Measurements from ENCODE around the gene PLEKHM3.

The PLEKHM3 gene

DNA sequence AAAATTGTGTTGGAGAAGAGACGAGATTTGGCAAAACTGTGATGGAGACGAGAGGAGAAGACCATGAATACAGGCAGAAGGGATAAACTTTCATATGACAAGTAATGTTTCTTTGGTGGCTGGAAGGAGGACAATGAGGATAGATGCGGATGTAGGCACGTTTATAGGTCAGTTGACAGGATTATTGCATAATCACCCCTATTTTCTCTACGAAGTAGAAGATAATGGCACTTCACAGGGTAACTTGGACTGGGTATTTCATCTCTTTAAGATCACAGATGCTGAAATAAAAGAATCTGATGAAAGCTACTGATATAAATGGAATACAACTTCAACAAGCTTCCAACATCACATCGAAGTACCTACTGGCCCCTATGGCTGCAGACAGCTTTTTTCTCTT, 81.0 kb downstream of the PLEKHM3 start:
- H3K27ac Mint-ChIP-seq: no peak overlapping the region
- peaks cover 13% of the 10 kb centered on the region for H3K36me3 Mint-ChIP-seq (ENCODE audit: insufficient read depth)
- H3K27me3 Mint-ChIP-seq: no peaks in the 10 kb centered on the region
- no peak for ATAC-seq (replicated peaks)
- H3K4me1 Mint-ChIP-seq (ENCODE audit: low read depth in 2 of 2): peaks cover 0 to 8% of the 10 kb centered on the region in 2 donors
- H3K9me3 Mint-ChIP-seq: no peaks in the 10 kb centered on the region
- no peak overlapping the region for H3K4me3 Mint-ChIP-seq
- no peak for DNase-seq

DNA sequence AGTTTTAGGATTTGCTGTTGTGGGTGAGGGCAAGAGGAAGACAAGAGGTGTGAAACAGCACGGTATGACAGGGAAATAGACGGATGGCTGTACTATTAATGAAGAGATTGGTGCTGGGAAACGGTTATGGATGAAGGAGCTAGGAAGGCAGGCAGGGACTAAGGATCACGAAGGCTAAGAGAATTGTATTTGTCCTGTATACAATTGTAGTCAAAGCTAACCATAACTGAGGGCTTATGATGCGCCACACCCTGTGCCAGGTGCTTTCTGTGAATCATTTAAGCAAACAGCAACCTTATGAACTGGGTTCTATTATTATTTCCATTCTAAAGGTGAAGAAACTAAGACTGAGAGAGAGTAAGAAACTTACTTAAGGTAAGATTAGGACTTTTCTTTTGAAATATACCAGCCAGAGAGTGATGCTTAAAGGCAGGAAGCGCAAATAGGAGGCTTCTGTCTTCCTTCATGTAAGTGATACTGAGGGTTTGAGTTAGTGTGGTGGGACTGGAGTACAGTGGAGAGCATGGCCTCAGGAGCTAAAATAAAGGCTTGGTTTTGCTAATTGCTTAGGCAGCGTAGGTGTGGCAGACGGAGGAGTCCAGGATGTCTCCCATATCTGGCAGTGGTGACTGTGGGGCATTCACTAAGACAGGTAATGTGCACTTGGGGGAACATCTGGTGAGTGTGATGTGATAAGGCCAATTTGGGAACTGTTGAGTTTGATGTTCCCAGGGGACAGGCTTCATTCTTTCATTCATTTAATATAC, 85.8 kb downstream of the PLEKHM3 start:
- H3K9me3 Mint-ChIP-seq: no peaks in the 10 kb centered on the region
- no peak for ATAC-seq (replicated peaks)
- no peak for DNase-seq
- H3K4me3 Mint-ChIP-seq: no peak overlapping the region
- H3K4me1 Mint-ChIP-seq (ENCODE audit: low read depth in 2 of 2): peaks cover 0 to 4% of the 10 kb centered on the region in 2 donors
- H3K27me3 Mint-ChIP-seq: no peaks in the 10 kb centered on the region
- peaks cover 3% of the 10 kb centered on the region for H3K36me3 Mint-ChIP-seq (ENCODE audit: insufficient read depth)
- H3K27ac Mint-ChIP-seq: peak overlapping the region in 1 of 2 donors; percentile 1

DNA sequence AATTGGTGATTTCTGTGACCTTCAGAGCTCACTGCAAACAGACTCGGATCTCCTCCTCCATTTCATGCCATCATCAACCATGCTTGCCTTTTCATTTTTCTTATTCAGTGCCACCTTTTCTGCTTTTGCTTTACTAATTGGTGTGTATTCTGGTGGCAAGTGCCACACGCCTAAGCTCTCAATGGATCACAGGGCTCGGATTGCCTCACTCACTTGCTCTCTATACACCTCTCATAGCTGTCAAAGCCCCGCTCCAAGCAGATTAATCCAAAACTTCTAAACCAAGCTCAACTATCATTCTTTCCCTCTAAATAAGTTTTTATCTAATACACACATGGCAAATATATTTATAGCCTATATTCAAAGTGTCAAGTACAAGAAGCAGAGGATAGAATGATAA, 86.4 kb downstream of the PLEKHM3 start:
- Mint-ChIP-seq H3K9me3 (no peaks in the 10 kb centered on the region), H3K27me3 (no peaks in the 10 kb centered on the region), H3K27ac (peak overlapping the region in 1 of 2 donors; percentile 1), H3K4me1 (ENCODE audit: low read depth in 2 of 2) (peaks cover 0 to 4% of the 10 kb centered on the region in 2 donors), H3K36me3 (ENCODE audit: insufficient read depth) (peaks cover 3% of the 10 kb centered on the region), H3K4me3 (no peak overlapping the region)
- DNase-seq (no peak), ATAC-seq (replicated peaks) (no peak)

DNA sequence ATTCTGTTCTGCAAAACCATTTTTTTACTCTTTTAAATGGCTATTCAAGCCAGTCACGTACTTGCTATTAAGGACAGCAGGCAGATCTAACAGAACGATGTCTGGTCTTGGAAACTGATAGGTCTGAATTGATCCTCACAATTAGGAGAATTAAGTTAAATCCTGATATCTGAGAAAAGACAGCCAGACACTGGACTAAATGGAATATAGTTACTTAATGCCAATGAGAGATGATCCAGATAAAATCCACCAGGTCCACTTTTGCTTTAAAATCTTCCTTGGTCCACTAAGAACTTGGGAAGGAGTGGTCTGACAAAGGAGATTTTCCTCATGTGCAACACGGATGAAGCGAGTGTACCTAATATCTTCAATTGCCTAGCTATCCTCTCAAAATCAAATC, 86.9 kb downstream of the PLEKHM3 start:
- Mint-ChIP-seq H3K9me3 (no peaks in the 10 kb centered on the region), H3K27ac (no peak overlapping the region), H3K4me1 (ENCODE audit: low read depth in 2 of 2) (peaks cover 0 to 4% of the 10 kb centered on the region in 2 donors), H3K4me3 (no peak overlapping the region), H3K36me3 (ENCODE audit: insufficient read depth) (peaks cover 3% of the 10 kb centered on the region), H3K27me3 (no peaks in the 10 kb centered on the region)
- no peak for ATAC-seq (replicated peaks)
- DNase-seq: no peak

DNA sequence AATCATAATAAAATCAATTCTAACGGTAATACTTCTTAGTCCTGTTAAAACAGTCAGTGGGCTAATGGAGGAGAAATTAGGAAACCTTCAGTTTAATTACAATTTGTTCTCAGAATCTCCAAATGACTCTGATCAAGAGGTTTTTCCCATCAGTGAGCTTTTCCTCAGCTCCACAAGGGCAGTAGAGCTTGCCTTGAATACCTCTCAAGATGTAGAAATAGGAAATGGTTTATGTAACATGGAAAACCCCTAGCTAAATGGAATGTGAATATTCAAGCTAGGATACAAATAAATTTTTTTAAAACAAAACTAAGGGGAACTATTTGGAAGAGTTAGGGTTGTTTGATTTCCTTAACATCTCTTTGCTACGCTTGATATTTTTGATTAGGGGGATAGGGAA, 87.5 kb downstream of the PLEKHM3 start:
- peaks cover 3% of the 10 kb centered on the region for H3K36me3 Mint-ChIP-seq (ENCODE audit: insufficient read depth)
- ATAC-seq (replicated peaks) (no peak), DNase-seq (no peak)
- H3K4me1 Mint-ChIP-seq (ENCODE audit: low read depth in 2 of 2): peaks cover 0 to 4% of the 10 kb centered on the region in 2 donors
- H3K27me3 Mint-ChIP-seq: no peaks in the 10 kb centered on the region
- no peak overlapping the region for H3K4me3 Mint-ChIP-seq
- no peaks in the 10 kb centered on the region for H3K9me3 Mint-ChIP-seq
- H3K27ac Mint-ChIP-seq: no peak overlapping the region

DNA sequence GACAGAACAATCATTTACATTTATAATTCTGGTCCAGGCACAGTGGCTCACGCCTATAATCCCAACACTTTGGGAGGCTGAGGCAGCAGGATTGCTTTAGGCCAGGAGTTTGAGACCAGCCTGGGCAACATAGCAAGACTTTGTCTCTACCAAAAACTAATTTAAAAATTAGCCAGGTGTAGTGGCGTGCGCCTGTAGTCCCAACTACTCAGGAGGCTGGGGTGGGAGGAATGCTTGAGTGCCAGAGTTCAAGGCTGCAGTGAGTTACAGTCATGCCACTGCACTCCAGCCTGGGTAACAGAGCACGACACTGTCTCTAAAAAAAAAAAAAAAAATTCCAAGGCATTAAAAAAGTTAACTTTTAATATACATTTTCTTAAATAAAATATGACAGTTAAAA, 88.1 kb downstream of the PLEKHM3 start:
- ATAC-seq (replicated peaks) (no peak), DNase-seq (no peak)
- Mint-ChIP-seq H3K9me3 (no peaks in the 10 kb centered on the region), H3K27ac (no peak overlapping the region), H3K27me3 (no peaks in the 10 kb centered on the region), H3K4me1 (ENCODE audit: low read depth in 2 of 2) (peaks cover 0 to 4% of the 10 kb centered on the region in 2 donors), H3K4me3 (no peak overlapping the region), H3K36me3 (ENCODE audit: insufficient read depth) (peaks cover 3% of the 10 kb centered on the region)

DNA sequence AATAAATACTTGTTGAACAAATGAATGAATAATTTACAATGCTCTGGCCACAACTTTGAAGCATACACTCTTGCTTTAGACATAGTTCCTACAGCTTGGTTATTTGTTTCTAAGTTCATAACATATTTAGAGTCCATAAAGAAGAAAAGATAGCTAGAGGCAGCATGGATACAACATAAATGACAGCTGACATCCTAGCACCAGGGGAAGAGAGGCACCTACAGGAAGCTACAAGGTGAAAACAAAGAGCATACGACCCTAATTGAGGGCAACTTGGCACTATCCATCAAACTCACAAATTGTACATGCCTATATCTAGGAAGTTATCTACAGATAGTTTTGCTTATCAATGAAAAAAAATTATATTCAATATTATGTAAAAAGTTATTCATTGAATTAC, 88.9 kb downstream of the PLEKHM3 start:
- H3K9me3 Mint-ChIP-seq: no peaks in the 10 kb centered on the region
- no peak overlapping the region for H3K4me3 Mint-ChIP-seq
- no peak overlapping the region for H3K27ac Mint-ChIP-seq
- H3K4me1 Mint-ChIP-seq (ENCODE audit: low read depth in 2 of 2): peaks cover 0 to 4% of the 10 kb centered on the region in 2 donors
- ATAC-seq (replicated peaks): no peak
- DNase-seq: no peak
- H3K27me3 Mint-ChIP-seq: no peaks in the 10 kb centered on the region
- H3K36me3 Mint-ChIP-seq (ENCODE audit: insufficient read depth): no peaks in the 10 kb centered on the region

DNA sequence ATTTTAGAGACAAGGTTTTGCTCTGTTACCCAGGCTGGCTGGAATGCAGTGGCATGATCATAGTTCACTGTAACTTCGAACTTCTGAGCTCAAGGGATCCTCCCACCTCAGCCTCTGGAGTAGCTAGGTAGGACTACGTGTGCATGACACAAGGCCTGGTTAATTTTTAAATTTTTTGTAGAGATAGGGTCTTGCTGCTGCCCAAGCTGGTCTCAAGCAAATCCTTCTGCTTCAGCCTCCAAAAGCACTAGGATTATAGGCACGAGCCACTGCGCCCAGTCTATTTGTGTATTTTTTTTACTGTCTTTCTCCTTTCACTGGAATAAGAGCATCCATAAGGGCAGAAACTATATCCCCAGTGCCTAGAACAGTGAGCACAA, 89.3 kb downstream of the PLEKHM3 start:
- ATAC-seq (replicated peaks) (no peak), DNase-seq (no peak)
- H3K27ac Mint-ChIP-seq: no peak overlapping the region
- H3K36me3 Mint-ChIP-seq (ENCODE audit: insufficient read depth): peaks cover 2% of the 10 kb centered on the region
- H3K4me3 Mint-ChIP-seq: no peak overlapping the region
- no peaks in the 10 kb centered on the region for H3K27me3 Mint-ChIP-seq
- H3K4me1 Mint-ChIP-seq (ENCODE audit: low read depth in 2 of 2): peaks cover 0 to 4% of the 10 kb centered on the region in 2 donors
- no peaks in the 10 kb centered on the region for H3K9me3 Mint-ChIP-seq

DNA sequence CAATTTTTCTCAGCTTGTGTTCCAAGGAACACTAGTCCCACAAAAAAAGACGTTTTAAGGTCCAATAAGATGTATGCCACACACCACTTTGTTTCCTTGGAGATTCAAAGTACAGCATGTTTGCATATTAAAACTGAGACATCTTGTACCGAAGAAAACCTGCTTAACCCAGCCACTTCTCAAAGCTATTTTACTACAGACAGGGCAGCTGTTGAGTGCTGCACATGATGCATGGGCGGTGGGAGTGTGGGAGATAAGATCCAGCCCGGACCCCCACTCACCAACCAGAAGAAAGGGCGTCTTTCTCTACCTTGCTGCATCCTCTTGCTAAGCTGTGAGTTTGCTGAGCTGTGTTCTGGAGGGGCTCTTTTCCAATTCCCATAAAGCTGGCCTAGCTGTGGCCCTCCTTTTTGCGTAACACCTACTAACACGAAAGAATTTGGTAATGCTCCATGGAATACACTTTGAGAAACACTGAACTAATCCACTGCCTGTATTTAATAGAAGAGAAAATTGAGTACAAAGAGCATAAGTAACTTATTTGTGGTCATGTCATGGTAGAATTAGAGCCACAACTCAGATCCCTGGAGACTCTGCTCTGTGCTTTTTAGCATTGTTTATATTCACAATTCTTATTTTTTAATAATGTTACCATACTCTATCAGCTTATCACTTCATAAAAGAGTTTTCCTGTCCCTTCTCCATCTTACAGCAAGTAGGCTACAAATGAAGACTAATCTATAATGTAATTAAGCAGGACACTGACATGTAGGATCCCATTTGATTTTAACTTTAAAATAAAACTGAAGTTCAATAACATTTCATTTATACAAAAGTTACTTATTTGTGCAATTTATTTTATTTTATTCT, 90.0 kb downstream of the PLEKHM3 start:
- Mint-ChIP-seq H3K4me3 (no peak overlapping the region), H3K4me1 (ENCODE audit: low read depth in 2 of 2) (peaks cover 0 to 4% of the 10 kb centered on the region in 2 donors)
- ATAC-seq (replicated peaks): no peak

DNA sequence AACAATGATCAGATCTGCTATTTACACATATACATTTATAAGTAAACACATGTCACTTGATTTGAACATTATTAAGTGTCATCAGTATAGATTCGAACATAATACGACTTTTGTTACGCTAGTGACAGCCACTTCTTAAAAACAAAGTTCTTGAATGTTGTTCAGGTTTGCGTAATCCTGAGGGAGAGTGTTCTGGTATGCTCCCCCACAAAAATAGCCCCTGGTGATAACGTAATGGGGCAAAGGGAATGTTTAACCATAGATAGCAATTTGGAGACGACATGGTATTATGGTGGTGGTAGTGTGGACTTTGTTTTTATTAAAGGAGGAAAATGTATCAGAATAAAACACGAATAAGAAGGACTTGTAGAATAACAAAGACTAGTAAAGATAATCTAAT, 90.6 kb downstream of the PLEKHM3 start:
- ATAC-seq (replicated peaks) (no peak), DNase-seq (no peak)
- Mint-ChIP-seq H3K27me3 (no peaks in the 10 kb centered on the region), H3K36me3 (ENCODE audit: insufficient read depth) (peaks cover 9% of the 10 kb centered on the region), H3K27ac (no peak overlapping the region), H3K9me3 (no peaks in the 10 kb centered on the region), H3K4me3 (no peak overlapping the region), H3K4me1 (ENCODE audit: low read depth in 2 of 2) (peaks cover 0 to 2% of the 10 kb centered on the region in 2 donors)

More for the DNA sequence above, 90.0 kb downstream of the PLEKHM3 start:
- no peak for DNase-seq
- H3K27me3 Mint-ChIP-seq: no peaks in the 10 kb centered on the region
- H3K9me3 Mint-ChIP-seq: no peaks in the 10 kb centered on the region
- no peak overlapping the region for H3K27ac Mint-ChIP-seq
- peaks cover 9% of the 10 kb centered on the region for H3K36me3 Mint-ChIP-seq (ENCODE audit: insufficient read depth)

DNA sequence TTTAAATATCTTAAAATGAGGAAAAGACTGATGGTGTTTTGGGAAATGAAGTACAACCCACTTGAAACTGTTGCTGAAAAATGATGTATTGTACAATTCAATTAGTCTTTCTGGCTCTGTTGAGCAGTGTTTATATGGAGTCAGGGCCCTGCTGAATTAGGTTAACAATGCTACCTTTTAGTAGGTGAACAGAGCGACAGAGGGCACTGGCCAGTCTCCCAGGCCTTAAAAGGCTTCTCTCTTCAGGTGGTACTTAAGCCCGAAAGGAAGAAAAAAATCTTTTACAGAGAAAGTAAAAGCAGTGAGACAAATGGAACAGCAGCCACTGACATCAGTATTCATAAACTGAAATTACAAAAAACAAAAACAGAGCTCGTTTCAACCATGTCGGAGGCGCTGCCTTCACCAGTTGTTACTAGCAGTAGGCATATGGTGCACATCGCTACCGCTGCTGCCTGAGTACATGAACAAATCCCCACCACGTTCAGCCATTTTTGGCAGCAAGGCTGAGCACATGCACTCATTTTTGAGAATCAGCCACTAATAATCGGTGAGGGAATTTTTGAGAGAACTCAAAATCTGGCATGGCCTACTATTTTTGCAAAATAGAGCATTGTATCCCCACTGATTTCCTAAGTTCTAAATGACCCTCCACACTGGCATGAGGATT, 91.8 kb downstream of the PLEKHM3 start:
- ATAC-seq (replicated peaks): no peak
- H3K36me3 Mint-ChIP-seq (ENCODE audit: insufficient read depth): peaks cover 9% of the 10 kb centered on the region
- no peak overlapping the region for H3K27ac Mint-ChIP-seq

DNA sequence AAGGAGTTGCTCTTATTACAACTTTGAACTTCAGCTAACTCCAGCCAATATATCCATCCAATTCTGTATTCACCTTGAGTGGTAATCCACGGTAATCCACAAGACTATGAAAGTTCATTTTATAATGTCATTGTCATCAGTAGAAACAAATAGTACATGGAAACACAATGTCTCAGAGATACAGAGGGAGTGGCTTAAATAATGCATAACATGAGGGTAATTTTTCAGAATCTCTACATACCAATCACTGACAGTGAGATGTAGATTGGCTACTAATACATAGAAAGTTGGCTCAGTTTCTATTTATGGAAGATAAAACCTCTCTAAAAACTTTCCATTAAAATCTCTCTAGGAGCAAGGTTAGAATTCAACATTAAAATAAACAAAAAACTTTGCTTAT, 93.2 kb downstream of the PLEKHM3 start:
- DNase-seq: no peak
- ATAC-seq (replicated peaks): no peak
- Mint-ChIP-seq H3K4me3 (no peak overlapping the region), H3K36me3 (ENCODE audit: insufficient read depth) (peaks cover 9% of the 10 kb centered on the region), H3K27me3 (no peaks in the 10 kb centered on the region), H3K9me3 (no peaks in the 10 kb centered on the region), H3K27ac (peak overlapping the region in 1 of 2 donors; percentile 58), H3K4me1 (ENCODE audit: low read depth in 2 of 2) (no peaks in the 10 kb centered on the region)

More for the DNA sequence above, 91.8 kb downstream of the PLEKHM3 start:
- DNase-seq: no peak
- Mint-ChIP-seq H3K4me3 (no peak overlapping the region), H3K9me3 (no peaks in the 10 kb centered on the region), H3K4me1 (ENCODE audit: low read depth in 2 of 2) (no peaks in the 10 kb centered on the region), H3K27me3 (no peaks in the 10 kb centered on the region)

DNA sequence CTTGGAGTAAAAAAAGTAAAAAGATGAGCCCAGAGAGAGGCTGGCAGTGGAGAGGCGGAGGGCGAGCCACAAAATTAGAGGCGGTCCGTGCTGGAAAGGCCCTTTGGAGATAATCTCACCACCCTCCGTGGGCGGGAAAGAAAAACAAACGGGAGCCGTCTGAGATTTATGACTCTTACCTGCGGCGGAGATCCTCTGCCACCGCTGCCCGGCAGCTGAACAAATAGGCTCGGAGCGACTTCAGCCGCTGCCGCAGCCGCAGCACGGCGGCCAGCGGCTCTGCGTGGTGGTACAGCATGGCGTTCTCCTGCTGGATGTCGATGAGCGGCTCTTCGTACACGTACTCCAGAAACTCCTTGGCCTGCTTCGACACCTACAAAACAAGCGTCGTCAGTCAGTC, 94.6 kb downstream of the PLEKHM3 start:
- Mint-ChIP-seq H3K4me1 (ENCODE audit: low read depth in 2 of 2) (peaks cover under 1 to 1% of the 10 kb centered on the region in 2 donors), H3K36me3 (ENCODE audit: insufficient read depth) (peaks cover 9% of the 10 kb centered on the region), H3K9me3 (no peaks in the 10 kb centered on the region), H3K4me3 (no peak overlapping the region), H3K27me3 (no peaks in the 10 kb centered on the region), H3K27ac (no peak overlapping the region)
- ATAC-seq (replicated peaks): no peak
- no peak for DNase-seq
